Ovary (tissue), 9 donors: ENCODE measurements around the gene PSME4. TPM values are rescaled to one million over a fixed set of nuclear protein-coding genes. Genes with fewer than 3 reads are reported as not detected.

Experiments used
- DNase-seq, 5 donors: peaks; one replicate each; pipeline ENCODE4 v3.0.0-alpha.2; 2019 to 2020
- H3K27ac ChIP-seq, 2 donors: fragments of 200-600 bp; one replicate each; pipeline versions ENCODE4 v1.5.1 to v1.8.0; 2019 to 2022
- H3K27me3 ChIP-seq: fragments of 200-600 bp; one replicate; pipeline ENCODE4 v1.8.0; 2022
- H3K36me3 ChIP-seq: fragments of 200-600 bp; sonication (generic); one replicate; pipeline ENCODE4 v1.5.1; 2019
- H3K4me1 ChIP-seq: one replicate; pipeline ENCODE4 v1.8.1; 2013; ENCODE audit warnings: mild to moderate bottlenecking, moderate library complexity; ENCODE audit not compliant: insufficient read depth
- H3K4me3 ChIP-seq: fragments of 200-600 bp; sonication (generic); one replicate; pipeline ENCODE4 v1.5.1; 2017
- H3K9me3 ChIP-seq, 2 donors: fragments of 200-600 bp in 1 of 2; sonication (generic) in 1 of 2; one replicate each; pipeline versions ENCODE4 v1.5.1 to v1.8.1; 2013 to 2019; ENCODE audit warnings: mild to moderate bottlenecking in 1 of 2, moderate library complexity in 1 of 2
- EP300 ChIP-seq: sonication (generic); formaldehyde crosslinking; IDR thresholded peaks from one replicate; pipeline ENCODE4 v1.6.1; 2017; ENCODE audit warnings: antibody characterized with exemption
- POLR2A ChIP-seq: fragments of 450-650 bp; IDR thresholded peaks from one replicate; pipeline ENCODE4 v1.6.1; 2017; ENCODE audit warnings: antibody characterized with exemption, mild to moderate bottlenecking, moderate library complexity
- WGBS, 3 donors: extraction: QIAGEN DNeasy Blood & Tissue Kit in 1 of 3; methylation state at CpG; one replicate each; pipeline versions ENCODE4 v1.1.5 to v1.1.7; 2013 to 2017; 5-methylcytosine and 5-hydroxymethylcytosine counted together
- intact Hi-C, 4 donors: fragments of 100-400 bp; cut with DNase I; formaldehyde crosslinking; loops; one replicate each; pipeline versions ENCODE4 v1.11.0 to v1.15.1; 2022 to 2023
- polyA plus RNA-seq, 2 donors: library from polyadenylated mRNA; stranded (reverse); fragments of 200-250 nt in 1 of 2; fragments of 350-450 nt in 1 of 2; fragmentation: Illumina TruSeq in 1 of 2; extraction: RNeasy Lipid Tissue Mini Kit (QIAGEN cat#74804) in 1 of 2; gene quantifications; one replicate each; pipeline ENCODE4 v1.2.3, GENCODE V29; 2013 to 2014
- total RNA-seq, 7 donors: library from RNA; depleted of rRNA in 2 of 7; stranded (reverse); fragments of >200 nt in 2 of 7; fragmentation: NEBNext Ultra II Directional in 3 of 7; extraction: Animal tissue kit (Norgen Biotek cat#: 25700) in 3 of 7; gene quantifications; one replicate each; pipeline versions ENCODE4 v1.1.0 to v1.2.4, GENCODE V29; 2016 to 2023
- TF ChIP-seq, protein P1 (sequence below), 3 donors: fragments of 450-650 bp in 2 of 3; fragments of 200-600 bp in 1 of 3; IDR thresholded peaks; one replicate each; pipeline versions ENCODE4 v1.5.1 to v1.8.0; 2016 to 2022; ENCODE audit warnings: antibody characterized with exemption in 3 of 3, mild to moderate bottlenecking in 1 of 3
- donor health status: DM: no; HTN: no; CAD: no; lungs with moderate emphysema.
- donor health status: DM: no; HTN: no; CAD: no.
- donor health status: Bipolar disorder and iron deficiency.
- donor health status: DM: yes; HTN: yes; CAD: no.
- donor health status: DM: no; HTN: no; CAD: no.
- donor health status: DM: yes; HTN: yes; CAD: no.

Gene PSME4
- total and polyA plus RNA-seq, 9 donors = 12.8 to 52.1 (median 32.3) TPM

- H3K36me3 ChIP-seq = no peaks in the 10 kb centered on the region
- no peaks in the 10 kb centered on the region for H3K4me1 ChIP-seq
- no peak overlapping the region for H3K4me3 ChIP-seq
- H3K9me3 ChIP-seq = no peaks in the 10 kb centered on the region
- 0 to 32% (median 26%) methylated on average over 1 of the region's 1 CpG for WGBS, 3 donors
- TF ChIP-seq POLR2A = no peak
- no peak for TF ChIP-seq EP300
- TF ChIP-seq, protein P1, sequence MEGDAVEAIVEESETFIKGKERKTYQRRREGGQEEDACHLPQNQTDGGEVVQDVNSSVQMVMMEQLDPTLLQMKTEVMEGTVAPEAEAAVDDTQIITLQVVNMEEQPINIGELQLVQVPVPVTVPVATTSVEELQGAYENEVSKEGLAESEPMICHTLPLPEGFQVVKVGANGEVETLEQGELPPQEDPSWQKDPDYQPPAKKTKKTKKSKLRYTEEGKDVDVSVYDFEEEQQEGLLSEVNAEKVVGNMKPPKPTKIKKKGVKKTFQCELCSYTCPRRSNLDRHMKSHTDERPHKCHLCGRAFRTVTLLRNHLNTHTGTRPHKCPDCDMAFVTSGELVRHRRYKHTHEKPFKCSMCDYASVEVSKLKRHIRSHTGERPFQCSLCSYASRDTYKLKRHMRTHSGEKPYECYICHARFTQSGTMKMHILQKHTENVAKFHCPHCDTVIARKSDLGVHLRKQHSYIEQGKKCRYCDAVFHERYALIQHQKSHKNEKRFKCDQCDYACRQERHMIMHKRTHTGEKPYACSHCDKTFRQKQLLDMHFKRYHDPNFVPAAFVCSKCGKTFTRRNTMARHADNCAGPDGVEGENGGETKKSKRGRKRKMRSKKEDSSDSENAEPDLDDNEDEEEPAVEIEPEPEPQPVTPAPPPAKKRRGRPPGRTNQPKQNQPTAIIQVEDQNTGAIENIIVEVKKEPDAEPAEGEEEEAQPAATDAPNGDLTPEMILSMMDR (IDR thresholded peaks at IDR 0.05) = no peak
- H3K27me3 ChIP-seq = no peaks in the 10 kb centered on the region
- intact Hi-C loops = no loop called here
- no peak overlapping the region for H3K27ac ChIP-seq
- DNase-seq = no peak
Measured at GRCh38 chr2:53877112-53877511, 93.7 kb downstream of the PSME4 start.

GRCh38 chr2:53874401-53874950 is 96.3 kb downstream of the PSME4 start:
- no peak overlapping the region for H3K4me3 ChIP-seq
- intact Hi-C loops = no loop called here
- H3K36me3 ChIP-seq = no peaks in the 10 kb centered on the region
- H3K4me1 ChIP-seq = no peaks in the 10 kb centered on the region
- TF ChIP-seq, protein P1 (IDR thresholded peaks at IDR 0.05) = no peak
- TF ChIP-seq EP300 = no peak
- TF ChIP-seq POLR2A = no peak
- 92 to 97% (median 95%) methylated on average over 7 of the region's 7 CpGs for WGBS, 3 donors
- no peaks in the 10 kb centered on the region for H3K27me3 ChIP-seq
- H3K9me3 ChIP-seq = no peaks in the 10 kb centered on the region
- no peak for DNase-seq
- H3K27ac ChIP-seq = no peak overlapping the region

DNA sequence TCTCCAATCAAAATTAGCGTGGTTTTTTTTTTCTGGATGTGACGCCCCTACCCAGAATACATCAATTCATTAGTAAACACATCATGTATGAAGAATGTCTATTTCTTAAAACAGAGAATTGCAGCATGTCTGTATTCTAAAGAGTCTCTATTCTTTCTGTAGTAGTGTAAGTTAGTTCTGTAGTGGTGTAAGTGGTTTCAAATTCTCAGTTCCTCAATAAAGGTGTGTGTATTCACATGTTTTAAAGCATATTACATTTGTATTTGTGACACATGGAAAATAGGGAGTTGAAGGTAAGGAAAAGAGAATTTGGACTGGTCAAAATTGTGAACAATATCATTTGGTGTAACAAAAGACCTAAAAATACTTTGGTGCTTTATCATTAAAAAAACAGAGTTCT is 103.0 kb downstream of the PSME4 start:
- H3K4me1 ChIP-seq = no peaks in the 10 kb centered on the region
- H3K36me3 ChIP-seq = no peaks in the 10 kb centered on the region
- H3K27me3 ChIP-seq = no peaks in the 10 kb centered on the region
- TF ChIP-seq POLR2A = no peak
- TF ChIP-seq EP300 = no peak
- TF ChIP-seq, protein P1 (IDR thresholded peaks at IDR 0.05) = no peak
- no peaks in the 10 kb centered on the region for H3K9me3 ChIP-seq
- no peak for DNase-seq
- WGBS, 3 donors = 95 to 98% (median 97%) methylated on average over 2 of the region's 2 CpGs
- H3K4me3 ChIP-seq = no peak overlapping the region
- intact Hi-C loops = no loop called here
- H3K27ac ChIP-seq = no peak overlapping the region

- 86 to 96% (median 90%) methylated on average over 5 of the region's 5 CpGs for WGBS, 3 donors
- H3K36me3 ChIP-seq = no peaks in the 10 kb centered on the region
- no peak for TF ChIP-seq POLR2A
Measured at GRCh38 chr2:53867169-53867568, 103.6 kb downstream of the PSME4 start.

DNA sequence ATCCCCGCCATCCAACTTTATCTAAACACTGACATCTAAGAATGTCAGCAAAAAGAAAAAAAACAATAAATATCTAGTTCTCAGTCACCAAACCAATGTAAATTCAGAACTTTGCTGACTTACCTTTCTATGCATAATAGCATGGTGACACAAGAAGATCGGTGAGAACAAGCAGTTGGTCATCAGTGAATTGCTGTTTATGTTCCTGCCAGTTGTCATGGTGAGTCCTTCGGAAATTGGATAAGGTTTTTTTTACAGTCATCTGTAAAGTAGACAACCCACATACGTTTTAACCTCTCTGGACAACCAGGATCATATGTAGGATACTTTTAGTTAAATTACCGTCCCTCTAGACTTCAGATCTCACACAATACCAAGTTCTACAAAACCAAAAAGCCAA is 104.8 kb downstream of the PSME4 start:
- TF ChIP-seq EP300 = no peak
- TF ChIP-seq POLR2A = no peak
- TF ChIP-seq, protein P1 (IDR thresholded peaks at IDR 0.05) = no peak
- Histone ChIP-seq H3K27ac (no peak overlapping the region), H3K4me3 (no peak overlapping the region), H3K36me3 (no peaks in the 10 kb centered on the region), H3K9me3 (no peaks in the 10 kb centered on the region), H3K27me3 (no peaks in the 10 kb centered on the region), H3K4me1 (no peaks in the 10 kb centered on the region)
- DNase-seq = no peak
- 85 to 92% (median 86%) methylated on average over 5 of the region's 5 CpGs for WGBS, 3 donors
- intact Hi-C loops = no loop called here

More at GRCh38 chr2:53867169-53867568, 103.6 kb downstream of the PSME4 start:
- Histone ChIP-seq H3K27ac (no peak overlapping the region), H3K4me3 (no peak overlapping the region), H3K27me3 (no peaks in the 10 kb centered on the region), H3K9me3 (no peaks in the 10 kb centered on the region), H3K4me1 (no peaks in the 10 kb centered on the region)
- intact Hi-C loops = no loop called here
- no peak for DNase-seq
